Fibroblast of the aortic adventitia (primary cell): ENCODE results near the gene ARSA. TPM values are rescaled to one million over a fixed set of nuclear protein-coding genes. Genes with fewer than 3 reads are reported as not detected.
A peak's percentile ranks its signal among the peaks of the same experiment; 100 is the strongest.

Experiments
- DNase-seq: peaks from one replicate; pipeline ENCODE4 v3.0.0-alpha.2; 2010; ENCODE audit warnings: low read depth
- H3K4me3 ChIP-seq: 2 replicates; pipeline ENCODE4 v1.5.1; 2011; ENCODE audit warnings: low read depth, mild to moderate bottlenecking, control low read depth, low read length, moderate library complexity
- CTCF ChIP-seq: IDR thresholded peaks from 2 replicates; pipeline ENCODE4 v1.5.1; 2011; ENCODE audit warnings: mild to moderate bottlenecking, low read length, control low read depth, inconsistent platforms; ENCODE audit not compliant: insufficient read depth
- total RNA-seq: library from RNA; depleted of rRNA; stranded (reverse); fragments of >200 nt; gene quantifications from 2 replicates; pipeline ENCODE4 v1.2.3, GENCODE V29; 2012; ENCODE audit warnings: low replicate concordance

The ARSA gene
- total RNA-seq, 1 donor, result 21.9 TPM

DNA sequence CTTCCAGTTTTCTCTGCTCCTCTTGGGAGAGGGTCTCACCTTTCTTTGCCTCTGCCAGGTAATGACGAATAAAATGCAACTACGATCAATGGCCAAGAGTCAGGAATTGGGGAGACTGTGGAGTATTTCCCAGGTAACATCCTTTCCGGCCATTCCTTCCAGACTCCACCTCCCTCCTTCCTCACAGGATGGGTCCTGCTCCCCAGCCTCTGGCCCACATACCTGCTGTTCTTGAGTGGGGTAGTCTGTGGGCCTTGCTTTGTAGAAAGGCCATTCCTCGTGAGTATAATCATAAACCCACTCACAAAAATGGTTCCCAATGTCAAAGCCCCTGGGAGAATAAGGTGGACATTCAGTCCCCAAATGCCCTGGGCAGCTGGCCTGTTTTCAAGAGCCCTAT is 48.2 kb downstream of the ARSA start:
- DNase-seq, result no peak
- no peak overlapping the region for H3K4me3 ChIP-seq
- no peak for TF ChIP-seq CTCF

DNA sequence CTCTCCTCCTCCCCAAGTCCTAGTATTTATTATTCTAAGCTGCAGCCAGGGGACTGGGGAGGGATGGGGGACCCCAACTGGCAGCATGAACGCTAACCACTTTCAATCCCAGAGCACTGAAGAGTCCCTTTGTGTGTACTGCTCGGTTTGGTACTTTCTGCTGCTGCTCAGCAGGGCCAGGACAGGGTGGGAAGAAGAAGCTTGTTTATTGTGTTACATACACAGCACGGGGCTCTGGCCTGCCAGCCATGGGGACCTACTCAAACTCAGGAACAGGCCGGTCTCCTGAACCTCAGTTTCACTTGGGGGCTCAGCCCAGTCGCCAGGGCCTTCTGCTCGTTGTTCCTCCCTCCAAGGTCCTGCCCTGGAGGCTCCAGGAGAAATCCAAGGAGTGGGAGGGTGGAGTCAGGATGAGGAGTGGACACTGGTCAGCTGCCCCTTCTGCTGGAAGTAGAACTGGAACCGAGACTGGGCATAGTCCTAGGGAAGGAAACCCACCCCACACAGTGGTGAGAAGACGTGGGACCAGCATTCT is 49.1 kb downstream of the ARSA start:
- no peak for TF ChIP-seq CTCF
- no peak for DNase-seq
- no peak overlapping the region for H3K4me3 ChIP-seq

DNA sequence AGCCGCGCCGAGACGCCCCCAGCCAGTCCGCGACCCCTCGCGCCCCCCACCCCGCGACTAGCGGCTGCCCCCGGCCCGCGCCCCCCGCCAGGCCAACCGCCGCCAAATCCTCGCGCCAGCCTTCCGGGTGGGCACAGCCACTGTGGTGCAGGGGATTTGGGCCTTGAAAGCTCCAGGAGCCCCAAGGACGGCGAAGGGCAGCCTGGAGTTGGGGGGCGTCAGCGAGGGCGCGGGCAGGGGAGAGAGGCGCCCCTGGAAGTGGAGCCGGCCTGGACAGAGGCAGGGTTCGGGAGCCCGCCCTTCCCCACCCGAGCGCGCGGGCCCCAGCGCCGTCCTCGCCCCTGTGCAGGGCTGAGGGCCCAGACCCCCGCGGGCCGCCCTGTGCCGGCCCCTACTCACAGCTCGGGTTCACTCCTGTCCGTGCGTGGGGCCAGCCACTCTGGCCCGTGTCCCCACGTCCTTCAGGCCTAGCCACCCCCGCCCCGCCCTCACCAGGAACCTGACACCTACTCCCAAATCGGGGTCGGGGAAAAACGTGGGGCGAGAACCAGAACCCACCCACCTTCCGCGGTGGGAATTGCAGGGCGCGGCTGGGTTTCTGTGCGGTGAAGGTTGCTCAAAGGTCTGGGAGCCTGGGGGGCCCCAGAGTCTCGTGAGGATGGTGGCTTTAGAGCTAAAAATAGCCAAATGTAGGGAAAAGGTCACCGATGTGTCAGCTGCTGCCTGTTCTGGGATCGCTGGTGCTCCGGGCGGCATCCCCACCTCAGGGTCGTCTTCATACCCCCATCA is 49.8 kb downstream of the ARSA start, which contains the start of gene CPT1B:
Gene CPT1B (minus strand): TSS at position 441 of the 789 bp plus-strand sequence. CDS start 512 bp downstream, outside the sequence.
- TF ChIP-seq CTCF, result no peak

GRCh38 chr22:50577697-50577986 is 50.3 kb downstream of the ARSA start:
- no peak for TF ChIP-seq CTCF
- no peak overlapping the region for H3K4me3 ChIP-seq
- DNase-seq, result no peak

More for the DNA sequence above, 49.8 kb downstream of the ARSA start, which contains the start of gene CPT1B:
- peak; percentile 22 for DNase-seq
- no peak within 1 kb of the TSS for H3K4me3 ChIP-seq

- no peak for TF ChIP-seq CTCF
- no peak for DNase-seq
Measured at GRCh38 chr22:50576806-50577696, 50.9 kb downstream of the ARSA start.

DNA sequence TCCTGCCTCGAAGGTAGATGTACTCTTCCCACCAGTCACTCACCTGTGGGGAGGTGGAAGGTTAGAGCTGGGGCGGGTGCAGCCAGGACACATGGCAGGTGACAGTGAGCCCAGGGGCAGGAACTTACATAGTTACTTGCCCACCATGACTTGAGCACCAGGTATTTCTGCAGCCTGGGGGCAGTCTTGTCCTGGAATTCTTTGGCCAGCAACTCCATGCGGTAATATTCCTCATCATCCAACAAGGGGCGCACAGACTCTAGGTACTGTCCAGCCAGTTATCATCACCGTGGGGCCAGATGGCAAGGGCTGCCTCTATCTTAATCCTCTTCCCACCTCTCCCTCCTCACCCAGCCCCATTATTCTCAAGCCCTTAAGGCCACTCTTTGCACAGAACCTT is 51.9 kb downstream of the ARSA start:
- H3K4me3 ChIP-seq, result no peak overlapping the region
- peak; percentile 41 for DNase-seq
- peak; percentile 25 for TF ChIP-seq CTCF

More at GRCh38 chr22:50576806-50577696, 50.9 kb downstream of the ARSA start:
- H3K4me3 ChIP-seq, result no peak overlapping the region
